ENCODE measurements around the gene TLL2.
A peak's percentile ranks its signal among the peaks of the same experiment; 100 is the strongest.

Gene TLL2

DNA sequence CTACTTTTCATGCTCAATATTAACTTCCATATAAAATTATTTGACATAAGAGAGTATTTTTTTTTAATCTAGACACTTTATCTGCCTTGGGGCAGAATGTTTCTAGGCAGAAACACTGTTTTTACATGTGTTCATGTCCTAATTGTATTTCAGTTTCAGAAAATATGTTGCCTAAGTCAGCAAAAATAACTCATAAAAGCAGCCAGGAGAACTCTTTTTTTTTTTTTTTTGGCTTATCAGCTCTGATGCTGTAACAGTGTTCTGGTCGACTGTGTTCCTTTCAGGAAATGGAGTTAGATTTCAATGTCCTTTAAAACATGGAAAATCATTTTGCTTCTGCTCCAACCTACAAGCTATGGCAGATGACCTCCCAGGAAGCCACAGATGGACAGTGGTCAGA lies 91.7 kb downstream of the TLL2 start:
- no peak for DNase-seq (ENCODE audit: low read depth)

DNA sequence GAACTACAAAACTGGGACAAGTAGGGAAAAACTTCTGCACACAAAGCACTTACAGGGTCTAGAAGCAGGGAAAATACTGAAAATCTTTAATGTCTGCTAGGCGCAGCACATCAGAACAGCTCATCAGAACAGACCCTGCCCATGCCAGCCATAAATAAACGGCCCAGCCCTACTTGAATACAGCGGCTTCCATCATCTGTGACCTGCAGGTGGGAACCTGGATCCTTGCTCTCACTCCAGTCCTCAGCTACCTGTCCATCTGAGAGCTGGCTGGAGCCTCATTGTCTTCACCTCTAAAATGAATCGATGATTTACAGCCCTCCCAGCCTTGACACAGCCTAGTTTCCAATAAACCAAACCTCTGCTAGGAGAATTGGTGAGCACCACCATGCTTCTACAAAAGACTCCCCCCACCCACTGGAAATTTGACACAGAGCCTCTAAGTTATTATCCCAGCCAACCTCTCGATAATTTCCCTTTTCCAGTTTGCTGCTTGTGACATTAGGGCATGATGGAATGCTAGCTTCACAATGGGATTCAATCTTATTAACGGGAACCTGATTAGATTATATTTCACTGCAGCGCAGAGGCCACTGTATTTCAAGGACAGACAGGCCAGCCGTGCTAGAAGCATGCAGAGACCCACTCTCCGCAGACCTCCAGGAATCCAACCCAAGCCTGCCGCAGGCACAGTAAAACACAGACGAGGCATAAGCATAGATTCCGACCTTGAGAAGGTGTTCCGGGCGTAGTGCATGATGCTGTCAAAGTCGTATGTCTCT lies 93.3 kb downstream of the TLL2 start:
- no peak for DNase-seq (ENCODE audit: low read depth)

DNA sequence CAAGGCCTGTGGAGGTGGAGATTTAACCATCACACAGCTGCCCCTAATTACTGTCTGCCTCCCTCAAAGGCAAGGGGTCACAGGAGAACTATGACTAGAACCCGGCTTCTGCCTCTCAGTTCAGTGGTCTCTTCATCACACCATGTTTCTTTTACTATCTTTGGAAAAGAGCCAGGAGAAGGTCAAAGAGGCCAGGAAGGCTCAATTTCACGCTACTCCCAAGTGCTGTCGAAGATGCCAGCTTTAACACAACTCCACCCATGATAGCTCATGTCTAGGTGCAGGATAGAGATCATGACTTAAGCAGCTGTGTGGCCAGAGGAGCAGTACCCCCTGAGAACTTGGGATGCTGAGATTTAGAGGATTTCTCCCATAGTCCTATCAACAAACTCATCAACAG lies 94.4 kb downstream of the TLL2 start:
- no peak for DNase-seq (ENCODE audit: low read depth)

DNA sequence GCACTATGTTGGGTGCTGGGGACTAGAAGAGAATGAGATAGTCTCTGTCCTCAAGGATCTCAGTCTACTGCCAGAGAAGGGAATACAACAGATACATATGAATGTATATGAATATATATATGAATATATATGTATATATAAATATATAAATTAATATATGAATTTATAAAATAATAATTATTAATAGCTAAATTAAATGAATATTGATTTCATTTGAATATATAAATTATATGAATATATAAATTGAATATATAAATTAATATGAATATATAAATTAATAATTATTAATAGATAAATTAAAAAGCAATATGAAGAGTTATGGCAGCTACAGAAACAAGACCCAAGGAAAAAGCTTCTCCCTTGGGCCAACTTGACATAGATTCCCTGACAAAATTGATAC lies 95.1 kb downstream of the TLL2 start:
- no peak for DNase-seq (ENCODE audit: low read depth)

DNA sequence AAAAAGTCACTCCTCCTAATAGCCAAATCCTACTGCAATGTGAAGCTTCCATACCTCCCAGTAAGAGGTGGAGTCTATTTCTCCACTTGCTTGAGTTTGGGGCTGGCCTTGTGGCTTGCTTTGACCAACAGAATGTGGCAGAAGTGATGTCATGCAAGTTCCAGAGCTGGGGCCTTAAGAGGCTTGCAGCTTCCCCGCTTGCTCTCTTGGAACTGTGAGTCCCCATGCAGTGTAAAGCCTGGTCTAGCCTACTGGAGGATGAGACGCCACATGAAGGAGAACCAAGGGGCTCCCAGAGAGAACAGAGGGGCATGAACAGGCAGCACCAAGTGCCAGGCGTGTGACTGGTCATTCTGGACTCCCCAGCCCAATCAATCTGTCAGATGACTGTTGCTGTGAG lies 96.3 kb downstream of the TLL2 start:
- DNase-seq (ENCODE audit: low read depth): no peak

DNA sequence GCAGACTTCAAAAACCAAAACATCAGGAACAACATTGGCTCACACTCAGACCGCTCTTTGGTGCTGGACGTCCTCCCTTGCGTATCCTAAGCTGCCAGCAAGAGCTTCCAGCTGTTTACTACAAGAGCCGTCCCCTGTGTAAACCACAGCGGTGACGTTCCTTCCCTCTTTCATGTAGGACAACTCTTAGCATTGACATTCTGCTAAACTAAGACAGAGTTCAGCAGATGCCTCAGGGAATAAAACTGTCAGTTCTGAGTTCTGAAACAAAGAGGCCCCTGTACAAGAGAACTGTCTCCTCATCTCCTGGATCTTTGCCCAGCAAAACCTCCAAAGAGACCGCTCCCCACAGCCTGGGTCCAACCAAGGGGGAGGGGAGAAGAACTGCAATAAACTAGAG lies 97.1 kb downstream of the TLL2 start:
- DNase-seq (ENCODE audit: low read depth): no peak

DNA sequence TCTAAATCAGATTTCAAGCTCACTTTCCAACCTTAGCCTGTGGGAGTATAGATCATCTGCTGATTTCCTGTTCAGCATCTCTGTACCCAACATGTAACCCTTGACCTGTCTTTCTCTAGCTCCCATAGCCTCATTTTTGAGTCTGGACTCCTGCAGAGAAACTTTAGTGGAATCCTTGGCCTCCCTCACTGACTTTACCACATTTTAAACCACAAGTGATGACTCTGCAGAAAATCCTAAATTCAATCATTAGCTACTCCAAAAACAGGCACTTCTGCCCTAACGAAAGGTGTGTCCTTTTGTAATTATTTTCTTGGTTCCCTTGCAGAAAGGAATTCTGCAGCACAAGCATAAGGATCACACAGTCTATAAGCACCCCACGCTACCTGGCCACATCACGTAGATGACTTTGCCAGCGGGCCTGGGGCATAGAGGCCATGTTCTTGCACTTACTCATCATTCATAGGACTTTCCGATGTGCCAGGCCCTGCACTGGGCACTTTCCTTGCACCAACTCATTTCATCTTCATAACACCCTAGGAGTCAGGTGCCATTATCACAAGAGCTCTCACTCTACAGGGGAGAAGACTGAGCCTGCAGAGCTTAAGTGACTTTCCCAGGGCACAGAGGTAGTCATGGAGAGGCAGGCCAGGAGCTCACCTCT lies 97.7 kb downstream of the TLL2 start:
- no peak for DNase-seq (ENCODE audit: low read depth)

DNA sequence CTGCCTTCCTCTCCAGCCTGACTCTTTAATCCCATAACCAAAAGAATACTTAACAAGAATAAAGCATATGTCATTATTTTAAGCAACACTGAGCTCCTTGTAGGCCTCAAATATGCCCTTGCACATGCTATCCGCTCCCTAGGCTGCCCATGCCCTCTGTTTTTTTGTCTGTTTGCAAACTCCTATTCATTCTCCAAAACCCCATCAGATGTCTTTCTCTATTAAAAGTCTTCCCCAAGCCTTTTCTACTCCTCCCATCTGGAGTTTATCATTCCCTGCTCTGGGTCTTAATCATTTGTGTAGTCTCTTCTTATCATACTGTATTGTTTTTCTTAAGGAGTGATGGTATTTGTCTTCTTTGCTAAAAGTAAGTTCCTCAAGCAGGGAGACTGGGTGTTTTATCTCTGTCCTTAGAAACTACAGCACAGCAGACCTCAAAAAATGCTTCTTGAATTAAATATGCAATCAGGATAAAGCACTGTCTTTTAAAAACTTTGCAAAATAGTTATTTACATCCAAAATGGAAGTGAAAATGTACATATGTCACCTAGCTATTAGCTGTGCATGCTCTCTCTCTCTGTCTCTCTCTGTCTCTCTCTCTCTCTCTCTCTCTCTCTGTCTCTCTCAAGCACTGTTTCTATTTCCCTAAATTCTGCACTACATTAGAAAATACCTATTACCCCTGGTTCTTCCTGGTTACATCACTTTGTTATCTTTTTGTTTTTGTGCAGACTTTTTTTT lies 98.4 kb downstream of the TLL2 start:
- DNase-seq (ENCODE audit: low read depth): no peak

DNA sequence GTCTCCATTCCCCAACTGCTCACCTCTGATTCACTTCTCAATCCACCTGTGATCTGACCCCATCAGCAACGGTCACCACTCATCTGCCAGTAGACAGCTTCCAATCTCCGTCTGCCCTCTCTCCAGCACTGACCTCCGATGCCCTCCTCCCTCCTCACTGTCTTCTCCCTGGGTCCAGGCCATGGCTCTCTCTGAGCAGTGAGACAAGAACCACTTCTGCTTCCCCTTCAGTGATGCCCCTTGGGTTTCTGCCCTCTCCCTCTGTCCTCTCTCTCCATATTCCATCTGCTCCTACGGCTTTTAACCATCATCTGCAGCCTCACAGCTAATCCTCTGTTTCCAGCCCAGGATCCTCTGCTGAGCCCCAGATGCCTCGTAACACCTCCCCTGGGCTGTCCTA lies 99.4 kb downstream of the TLL2 start:
- no peak for DNase-seq (ENCODE audit: low read depth)

DNA sequence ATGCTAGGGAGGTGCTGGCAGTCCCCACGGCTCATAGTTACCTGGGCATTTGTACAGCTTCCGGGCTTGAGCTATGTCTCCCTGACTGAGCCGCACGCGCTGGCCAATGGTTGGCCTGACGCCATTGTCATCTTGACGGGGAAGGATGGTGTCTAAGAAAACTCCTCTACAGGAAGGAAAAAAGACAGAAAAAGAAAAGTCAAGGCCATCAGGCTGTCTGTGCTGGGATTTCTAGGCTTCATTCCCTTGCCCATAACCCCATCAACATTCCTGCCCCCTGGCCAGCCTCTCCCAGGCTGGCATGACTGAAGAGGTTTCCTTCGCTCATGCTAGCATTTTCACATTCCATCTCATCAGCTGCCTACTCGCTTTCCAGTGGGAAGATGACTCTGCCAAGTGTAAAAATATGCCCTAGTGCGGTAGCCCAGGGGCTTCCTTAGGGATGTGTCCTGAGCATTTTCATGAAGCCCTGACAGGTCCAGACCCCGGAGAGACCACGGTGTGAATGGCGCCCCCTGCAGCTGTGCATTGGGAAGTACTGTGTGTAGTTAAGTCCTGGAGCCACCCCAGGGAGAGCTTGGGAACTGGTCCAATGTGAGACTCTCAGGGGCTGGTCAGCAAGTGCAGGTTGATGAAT lies 100.5 kb downstream of the TLL2 start:
- DNase-seq (ENCODE audit: low read depth): no peak

DNA sequence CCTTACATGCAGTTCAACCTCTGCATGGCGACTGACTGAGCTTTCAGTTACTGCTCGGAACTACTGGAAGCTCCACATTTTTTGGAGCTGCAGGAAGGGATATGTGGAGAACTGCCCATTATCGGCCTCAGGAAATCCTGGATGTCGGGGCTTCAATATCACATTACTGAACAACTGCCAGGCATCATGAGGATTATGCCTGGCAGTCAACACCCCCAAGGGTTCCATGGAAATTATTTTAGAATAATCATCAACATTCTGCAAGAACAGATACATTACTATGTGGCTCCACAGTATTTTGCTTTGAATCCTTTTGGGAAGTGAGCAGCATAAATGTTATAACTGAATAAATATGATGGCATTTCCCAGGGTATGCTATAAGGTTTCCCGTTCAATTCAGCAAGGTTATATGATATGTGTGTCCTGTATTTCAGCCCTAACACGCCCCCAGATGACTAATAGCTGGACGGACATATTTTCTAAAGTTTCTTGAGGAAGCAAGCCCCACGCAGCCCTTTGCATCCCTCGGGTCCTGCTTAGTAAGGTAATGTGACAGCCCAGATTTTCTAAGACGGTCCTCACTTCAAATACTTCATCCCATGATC lies 101.9 kb downstream of the TLL2 start:
- no peak for DNase-seq (ENCODE audit: low read depth)

DNA sequence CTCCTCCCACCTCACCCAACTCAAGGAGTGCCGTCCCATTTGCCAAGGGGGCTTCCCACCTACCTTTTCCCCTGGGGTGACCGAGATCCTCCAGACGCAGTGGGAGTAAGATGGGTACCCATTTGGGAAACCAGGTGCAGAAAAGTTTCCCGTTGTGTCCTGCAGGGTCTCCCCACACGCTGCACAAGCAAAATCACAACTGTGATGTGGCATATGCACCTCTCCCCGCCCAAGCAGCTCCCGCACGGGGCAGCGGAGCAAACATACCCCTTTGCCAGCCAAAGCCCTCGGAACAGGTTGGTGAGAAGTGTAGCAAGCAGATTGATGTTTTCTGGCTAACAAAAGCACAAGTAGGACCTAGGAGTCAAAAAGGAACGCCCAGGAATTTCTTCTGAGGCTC lies 103.4 kb downstream of the TLL2 start:
- no peak for DNase-seq (ENCODE audit: low read depth)

DNA sequence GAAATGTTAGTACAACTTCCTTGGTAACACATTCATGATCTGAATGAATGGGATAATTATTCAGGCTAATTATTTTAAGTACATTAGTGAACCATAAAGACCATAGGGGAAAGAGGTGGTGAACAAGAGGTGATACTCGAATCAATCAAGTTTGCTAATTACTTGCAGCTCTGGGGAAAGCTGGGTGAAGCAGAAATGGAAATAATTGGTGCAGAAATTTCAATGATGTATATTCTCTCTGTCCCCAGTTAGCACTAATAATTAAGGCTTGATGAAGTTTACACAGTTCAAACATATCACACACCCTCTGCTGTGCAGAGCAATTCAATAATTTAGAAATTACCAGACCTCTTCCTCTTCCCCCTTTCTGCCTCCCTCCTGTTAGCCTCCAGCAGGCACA lies 105.5 kb downstream of the TLL2 start:
- DNase-seq (ENCODE audit: low read depth): no peak

DNA sequence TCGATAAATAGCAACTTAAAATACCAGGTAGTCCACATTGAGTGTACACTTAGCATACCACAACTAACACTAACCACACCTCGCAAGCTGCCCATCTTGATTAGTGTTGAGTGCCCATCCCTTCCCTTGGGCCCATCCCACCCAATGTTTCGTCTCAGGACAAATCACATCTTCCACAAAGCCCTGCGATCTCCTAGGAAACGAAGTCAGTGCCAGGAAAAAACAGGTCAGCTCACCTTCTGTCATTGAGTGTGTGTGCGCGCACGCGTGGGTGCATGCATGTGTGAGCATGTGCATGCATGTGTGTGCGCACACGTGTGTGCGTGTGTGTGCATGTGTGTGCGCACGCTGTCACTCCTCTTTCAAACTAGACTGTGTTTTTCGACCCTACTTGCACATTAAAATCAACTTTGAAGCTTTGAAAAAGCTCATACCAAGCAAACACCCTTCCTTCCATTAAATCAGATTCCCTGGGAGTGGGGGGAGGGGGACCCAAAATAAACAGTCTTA lies 106.1 kb downstream of the TLL2 start:
- DNase-seq (ENCODE audit: low read depth): no peak

DNA sequence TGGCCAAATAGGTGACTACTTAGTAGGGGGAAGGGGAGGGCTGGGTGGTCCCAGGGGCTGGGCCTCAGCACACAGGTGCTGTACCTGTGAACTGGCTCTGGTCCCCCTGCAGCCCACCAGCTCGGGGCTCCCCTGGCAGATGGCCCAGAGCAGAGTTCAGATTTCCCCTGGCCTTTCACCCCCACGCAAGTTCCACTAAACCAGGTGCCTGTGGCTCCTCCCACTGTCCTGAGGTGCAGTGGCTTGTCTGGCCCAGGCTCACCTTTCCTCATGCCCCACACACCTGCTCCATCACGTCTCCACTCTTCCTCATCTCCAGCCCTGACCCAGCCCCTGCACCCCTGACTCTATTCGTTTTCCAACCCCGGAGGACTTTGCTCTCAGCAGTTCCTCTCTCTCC lies 107.6 kb downstream of the TLL2 start:
- DNase-seq (ENCODE audit: low read depth): no peak

DNA sequence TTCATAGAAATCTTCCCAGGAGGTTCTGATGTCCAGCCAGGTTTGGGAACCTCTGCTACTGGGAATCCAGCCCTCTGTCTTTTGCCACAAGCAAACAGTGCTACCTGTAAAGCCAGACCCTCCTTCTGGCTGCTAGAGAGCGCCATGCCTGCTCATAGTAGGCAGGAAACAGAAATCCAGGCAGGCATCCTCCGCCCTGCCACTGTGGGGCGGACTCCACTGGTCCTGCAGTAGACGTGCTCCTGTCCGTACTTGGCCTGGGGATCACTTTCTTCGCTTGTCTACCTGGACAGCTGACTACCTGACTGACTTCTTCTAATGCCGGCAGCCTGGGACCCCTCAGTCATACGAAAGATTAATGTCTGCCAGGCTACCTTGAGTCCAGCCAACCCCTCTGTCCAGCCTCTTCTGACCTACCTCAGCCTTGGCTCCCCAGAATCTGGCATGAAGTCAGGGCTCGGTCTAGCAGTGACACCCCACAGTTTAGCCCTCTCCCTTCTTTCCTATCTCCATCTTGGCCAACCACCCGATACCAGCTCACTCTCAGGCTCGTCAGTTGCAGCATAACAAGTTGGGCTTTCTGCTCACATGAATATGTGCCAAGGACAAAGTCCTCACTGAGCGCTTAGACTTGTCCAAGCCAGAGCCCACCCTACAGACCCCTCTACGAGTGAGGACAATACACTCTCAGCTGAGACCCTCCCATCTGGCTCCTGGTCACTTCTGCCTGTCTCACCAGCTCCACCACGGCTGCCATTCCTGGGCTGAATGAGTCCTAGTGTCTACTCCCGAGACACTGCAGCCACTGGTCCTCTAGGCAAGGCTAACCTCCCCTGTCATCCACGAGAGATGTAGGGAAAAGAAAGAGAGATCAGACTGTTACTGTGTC lies 111.1 kb downstream of the TLL2 start:
- DNase-seq (ENCODE audit: low read depth): no peak

DNA sequence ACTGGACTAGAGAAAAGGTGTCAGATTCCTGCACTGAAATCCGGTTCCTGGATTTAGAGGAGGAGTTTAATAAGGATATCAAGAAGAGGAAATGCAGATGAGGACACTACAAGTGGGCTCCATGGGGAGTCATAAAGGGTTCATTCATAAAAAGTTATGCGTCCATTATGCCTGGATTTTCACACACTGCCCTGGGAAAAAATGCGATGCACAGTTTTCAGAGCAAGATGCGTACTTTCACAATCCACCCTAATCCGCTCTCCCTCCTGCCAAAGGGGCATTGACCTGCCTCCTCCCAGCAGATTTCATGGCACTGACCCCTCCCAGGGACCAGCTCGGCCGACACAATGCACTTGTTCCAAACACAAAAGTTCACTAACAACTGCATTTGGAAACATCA lies 112.7 kb downstream of the TLL2 start:
- DNase-seq (ENCODE audit: low read depth): no peak

DNA sequence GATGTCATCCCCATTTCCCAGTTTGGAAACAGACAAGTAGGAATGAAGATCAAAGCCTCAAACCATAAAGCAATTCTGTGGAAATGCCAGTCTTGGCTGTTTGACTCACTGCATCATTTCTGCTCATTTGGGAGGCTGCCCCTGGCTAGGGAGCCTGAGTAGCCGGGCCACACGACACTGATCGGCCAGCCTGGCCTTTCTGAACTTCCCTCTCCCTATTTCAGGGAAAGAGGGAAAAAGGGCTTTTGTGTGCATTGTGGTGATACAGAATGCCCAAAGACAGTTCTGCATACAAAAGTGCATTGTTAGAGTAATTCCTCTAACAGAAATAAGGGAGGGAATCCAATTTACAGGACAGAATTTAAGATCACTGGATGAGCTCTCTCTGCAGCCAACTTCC lies 113.3 kb downstream of the TLL2 start:
- DNase-seq (ENCODE audit: low read depth): no peak

DNA sequence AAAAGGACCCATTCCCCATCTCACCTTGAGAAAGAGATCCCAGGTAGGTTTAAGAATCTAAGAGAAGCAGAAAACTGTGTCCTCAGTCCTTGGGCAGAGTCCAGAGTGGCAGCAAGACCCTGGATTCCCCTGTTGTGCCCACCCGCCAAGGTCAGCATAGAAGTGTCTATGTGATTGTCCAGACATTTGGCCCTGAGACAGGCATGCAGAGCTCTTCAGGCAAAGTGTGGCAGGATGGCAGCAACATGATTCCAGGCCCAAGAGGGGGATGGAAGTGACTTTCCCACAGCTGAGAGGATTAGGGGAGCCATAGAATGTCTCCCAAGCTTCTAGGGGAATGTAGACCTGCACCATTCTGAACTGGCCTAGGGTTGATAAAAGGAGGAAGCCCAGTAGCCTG lies 115.8 kb downstream of the TLL2 start:
- no peak for DNase-seq (ENCODE audit: low read depth)

DNA sequence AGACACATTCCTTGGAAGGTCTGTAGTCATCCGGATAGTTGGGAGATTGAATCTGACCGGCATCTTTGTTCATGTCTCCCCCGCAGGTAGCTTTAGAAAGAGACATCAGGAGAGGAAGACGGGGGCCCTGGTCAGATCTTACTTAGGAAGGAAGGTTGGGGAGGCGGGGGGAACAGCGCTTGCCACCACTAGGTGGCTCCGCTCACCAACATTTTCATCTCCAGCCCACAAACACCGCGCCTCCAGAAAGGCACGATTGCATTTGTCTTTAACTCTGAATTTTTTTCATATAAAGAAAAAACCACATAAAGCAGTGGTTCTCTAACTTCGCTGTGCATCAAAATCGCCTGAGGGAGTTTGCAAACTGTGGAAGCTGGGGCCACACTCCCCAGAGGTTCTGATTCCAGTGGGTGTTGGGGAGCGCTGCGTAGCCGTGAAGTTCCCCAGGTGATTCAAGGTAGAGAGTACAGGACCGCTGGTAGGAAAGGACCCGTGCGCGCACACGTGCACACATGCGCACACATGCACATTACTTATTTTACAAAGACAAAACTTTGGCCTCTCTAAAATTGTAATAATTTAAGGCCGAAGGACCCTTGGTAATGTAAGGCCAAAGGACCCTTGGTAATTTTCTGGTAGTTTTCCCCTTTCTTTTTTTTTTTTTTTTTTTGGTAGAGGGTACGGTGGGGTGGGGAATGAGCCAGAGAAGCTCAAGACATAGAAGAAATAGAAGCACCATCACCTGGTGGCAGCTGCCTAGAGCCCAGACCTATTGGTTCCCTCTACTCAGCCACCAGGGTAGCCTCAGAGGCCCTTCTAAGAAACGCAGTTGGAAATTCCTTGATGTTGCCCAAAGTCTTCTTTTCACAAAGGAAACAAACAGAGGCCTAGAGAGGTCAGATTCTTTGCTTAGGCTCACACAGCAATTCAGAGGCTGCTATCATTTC lies 117.5 kb downstream of the TLL2 start:
- DNase-seq (ENCODE audit: low read depth): peak; percentile 23
